ENCODE measurements around the gene TXK.

The TXK gene

GRCh38 chr4:48141048-48141447 lies 7.0 kb upstream of the TXK start:
- Histone ChIP-seq H3K27me3 (ENCODE audit: insufficient read depth, low read length, poor library complexity) (no peaks in the 10 kb centered on the region), H2BK120ac (ENCODE audit: low read depth, low read length) (no peak overlapping the region), H3K79me1 (ENCODE audit: low read length) (no peaks in the 10 kb centered on the region), H3K56ac (ENCODE audit: low read length) (no peak overlapping the region), H3K18ac (ENCODE audit: low read length) (no peak overlapping the region), H3K4ac (ENCODE audit: low read depth, low read length) (no peak overlapping the region), H2BK5ac (ENCODE audit: low read length) (no peak overlapping the region), H4K5ac (ENCODE audit: low read length) (no peak overlapping the region), H3K79me2 (ENCODE audit: control insufficient read depth, insufficient read depth, low read length) (no peaks in the 10 kb centered on the region), H3K36me3 (ENCODE audit: control insufficient read depth, insufficient read depth, low read length) (no peaks in the 10 kb centered on the region), H3K23ac (ENCODE audit: low read length) (no peak overlapping the region), H3K4me1 (ENCODE audit: control insufficient read depth, low read depth, low read length) (no peaks in the 10 kb centered on the region), H4K8ac (ENCODE audit: low read depth, low read length) (no peak overlapping the region), H2AK5ac (ENCODE audit: low read length) (no peak overlapping the region), H3K9ac (ENCODE audit: low read length) (no peak overlapping the region), H3K4me2 (ENCODE audit: low read length) (no peak overlapping the region), H2BK15ac (replicated peaks; ENCODE audit: low read depth) (no peak overlapping the region), H3K4me3 (ENCODE audit: low read length) (no peak overlapping the region), H3K27ac (ENCODE audit: low read depth, low read length) (no peak overlapping the region)
- WGBS (ENCODE audit: extremely low coverage, insufficient coverage, low lambda C conversion rate), result no CpG with 5 or more reads among the region's 2 CpGs
- peak; percentile 36 for DNase-seq

GRCh38 chr4:48139691-48140090 lies 5.6 kb upstream of the TXK start:
- WGBS (ENCODE audit: extremely low coverage, insufficient coverage, low lambda C conversion rate), result no CpG with 5 or more reads among the region's 3 CpGs
- H3K79me2 ChIP-seq (ENCODE audit: control insufficient read depth, insufficient read depth, low read length), result no peaks in the 10 kb centered on the region
- H3K36me3 ChIP-seq (ENCODE audit: control insufficient read depth, insufficient read depth, low read length), result no peaks in the 10 kb centered on the region
- H3K9ac ChIP-seq (ENCODE audit: low read length), result no peak overlapping the region
- H3K4ac ChIP-seq (ENCODE audit: low read depth, low read length), result no peak overlapping the region
- H3K18ac ChIP-seq (ENCODE audit: low read length), result no peak overlapping the region
- H3K79me1 ChIP-seq (ENCODE audit: low read length), result no peaks in the 10 kb centered on the region
- no peaks in the 10 kb centered on the region for H3K4me1 ChIP-seq (ENCODE audit: control insufficient read depth, low read depth, low read length)
- no peak overlapping the region for H3K56ac ChIP-seq (ENCODE audit: low read length)
- no peak overlapping the region for H4K5ac ChIP-seq (ENCODE audit: low read length)
- no peak overlapping the region for H4K8ac ChIP-seq (ENCODE audit: low read depth, low read length)
- no peak overlapping the region for H3K4me2 ChIP-seq (ENCODE audit: low read length)
- H2BK120ac ChIP-seq (ENCODE audit: low read depth, low read length), result no peak overlapping the region
- no peak overlapping the region for H3K4me3 ChIP-seq (ENCODE audit: low read length)
- H3K27me3 ChIP-seq (ENCODE audit: insufficient read depth, low read length, poor library complexity), result no peaks in the 10 kb centered on the region
- H3K27ac ChIP-seq (ENCODE audit: low read depth, low read length), result no peak overlapping the region
- H2BK15ac ChIP-seq (replicated peaks; ENCODE audit: low read depth), result no peak overlapping the region
- no peak for DNase-seq
- no peak overlapping the region for H2AK5ac ChIP-seq (ENCODE audit: low read length)
- no peak overlapping the region for H3K23ac ChIP-seq (ENCODE audit: low read length)
- H2BK5ac ChIP-seq (ENCODE audit: low read length), result no peak overlapping the region

- Histone ChIP-seq H4K5ac (ENCODE audit: low read length) (no peak overlapping the region), H3K18ac (ENCODE audit: low read length) (no peak overlapping the region), H3K27ac (ENCODE audit: low read depth, low read length) (no peak overlapping the region), H3K4me3 (ENCODE audit: low read length) (no peak overlapping the region), H3K56ac (ENCODE audit: low read length) (no peak overlapping the region), H3K4ac (ENCODE audit: low read depth, low read length) (no peak overlapping the region), H2BK120ac (ENCODE audit: low read depth, low read length) (no peak overlapping the region), H3K23ac (ENCODE audit: low read length) (no peak overlapping the region), H2BK15ac (replicated peaks; ENCODE audit: low read depth) (no peak overlapping the region), H3K36me3 (ENCODE audit: control insufficient read depth, insufficient read depth, low read length) (no peaks in the 10 kb centered on the region), H3K79me2 (ENCODE audit: control insufficient read depth, insufficient read depth, low read length) (no peaks in the 10 kb centered on the region), H3K4me1 (ENCODE audit: control insufficient read depth, low read depth, low read length) (no peaks in the 10 kb centered on the region), H2BK5ac (ENCODE audit: low read length) (no peak overlapping the region), H3K79me1 (ENCODE audit: low read length) (no peaks in the 10 kb centered on the region), H2AK5ac (ENCODE audit: low read length) (no peak overlapping the region), H3K9ac (ENCODE audit: low read length) (no peak overlapping the region), H4K8ac (ENCODE audit: low read depth, low read length) (no peak overlapping the region), H3K4me2 (ENCODE audit: low read length) (no peak overlapping the region), H3K27me3 (ENCODE audit: insufficient read depth, low read length, poor library complexity) (no peaks in the 10 kb centered on the region)
- WGBS (ENCODE audit: extremely low coverage, insufficient coverage, low lambda C conversion rate), result no CpG with 5 or more reads among the region's 3 CpGs
- DNase-seq, result no peak
These were observed 4.9 kb upstream of the TXK start for GRCh38 chr4:48138936-48139335.

GRCh38 chr4:48138511-48138910 lies 4.5 kb upstream of the TXK start:
- no peaks in the 10 kb centered on the region for H3K79me2 ChIP-seq (ENCODE audit: control insufficient read depth, insufficient read depth, low read length)
- no CpG with 5 or more reads among the region's 7 CpGs for WGBS (ENCODE audit: extremely low coverage, insufficient coverage, low lambda C conversion rate)
- no peak overlapping the region for H2BK120ac ChIP-seq (ENCODE audit: low read depth, low read length)
- no peak overlapping the region for H3K4ac ChIP-seq (ENCODE audit: low read depth, low read length)
- no peak overlapping the region for H3K23ac ChIP-seq (ENCODE audit: low read length)
- H3K36me3 ChIP-seq (ENCODE audit: control insufficient read depth, insufficient read depth, low read length), result no peaks in the 10 kb centered on the region
- no peaks in the 10 kb centered on the region for H3K79me1 ChIP-seq (ENCODE audit: low read length)
- no peak overlapping the region for H3K56ac ChIP-seq (ENCODE audit: low read length)
- H3K4me3 ChIP-seq (ENCODE audit: low read length), result no peak overlapping the region
- no peak overlapping the region for H2BK5ac ChIP-seq (ENCODE audit: low read length)
- H4K5ac ChIP-seq (ENCODE audit: low read length), result no peak overlapping the region
- no peaks in the 10 kb centered on the region for H3K27me3 ChIP-seq (ENCODE audit: insufficient read depth, low read length, poor library complexity)
- no peak overlapping the region for H3K4me2 ChIP-seq (ENCODE audit: low read length)
- H3K27ac ChIP-seq (ENCODE audit: low read depth, low read length), result no peak overlapping the region
- H2BK15ac ChIP-seq (replicated peaks; ENCODE audit: low read depth), result no peak overlapping the region
- no peaks in the 10 kb centered on the region for H3K4me1 ChIP-seq (ENCODE audit: control insufficient read depth, low read depth, low read length)
- H3K9ac ChIP-seq (ENCODE audit: low read length), result no peak overlapping the region
- H3K18ac ChIP-seq (ENCODE audit: low read length), result no peak overlapping the region
- DNase-seq, result no peak
- H4K8ac ChIP-seq (ENCODE audit: low read depth, low read length), result no peak overlapping the region
- no peak overlapping the region for H2AK5ac ChIP-seq (ENCODE audit: low read length)

GRCh38 chr4:48137846-48138245 lies 3.8 kb upstream of the TXK start:
- no peak overlapping the region for H2BK15ac ChIP-seq (replicated peaks; ENCODE audit: low read depth)
- no peak overlapping the region for H3K9ac ChIP-seq (ENCODE audit: low read length)
- no peak overlapping the region for H2BK120ac ChIP-seq (ENCODE audit: low read depth, low read length)
- H3K4me2 ChIP-seq (ENCODE audit: low read length), result no peak overlapping the region
- no peak overlapping the region for H2BK5ac ChIP-seq (ENCODE audit: low read length)
- H3K56ac ChIP-seq (ENCODE audit: low read length), result no peak overlapping the region
- no peak for DNase-seq
- H3K79me2 ChIP-seq (ENCODE audit: control insufficient read depth, insufficient read depth, low read length), result no peaks in the 10 kb centered on the region
- no peak overlapping the region for H3K18ac ChIP-seq (ENCODE audit: low read length)
- no peaks in the 10 kb centered on the region for H3K36me3 ChIP-seq (ENCODE audit: control insufficient read depth, insufficient read depth, low read length)
- no peak overlapping the region for H3K27ac ChIP-seq (ENCODE audit: low read depth, low read length)
- no peak overlapping the region for H4K5ac ChIP-seq (ENCODE audit: low read length)
- no peaks in the 10 kb centered on the region for H3K79me1 ChIP-seq (ENCODE audit: low read length)
- no peak overlapping the region for H3K4me3 ChIP-seq (ENCODE audit: low read length)
- no peaks in the 10 kb centered on the region for H3K4me1 ChIP-seq (ENCODE audit: control insufficient read depth, low read depth, low read length)
- no peak overlapping the region for H2AK5ac ChIP-seq (ENCODE audit: low read length)
- H3K4ac ChIP-seq (ENCODE audit: low read depth, low read length), result no peak overlapping the region
- H3K23ac ChIP-seq (ENCODE audit: low read length), result no peak overlapping the region
- H3K27me3 ChIP-seq (ENCODE audit: insufficient read depth, low read length, poor library complexity), result no peaks in the 10 kb centered on the region
- H4K8ac ChIP-seq (ENCODE audit: low read depth, low read length), result no peak overlapping the region

GRCh38 chr4:48133669-48134068 lies 381 bp downstream of the TXK start:
- no peak overlapping the region for H3K4me3 ChIP-seq (ENCODE audit: low read length)
- no peak overlapping the region for H3K56ac ChIP-seq (ENCODE audit: low read length)
- no peak overlapping the region for H2BK120ac ChIP-seq (ENCODE audit: low read depth, low read length)
- no peaks in the 10 kb centered on the region for H3K4me1 ChIP-seq (ENCODE audit: control insufficient read depth, low read depth, low read length)
- H2BK15ac ChIP-seq (replicated peaks; ENCODE audit: low read depth), result no peak overlapping the region
- no peaks in the 10 kb centered on the region for H3K79me2 ChIP-seq (ENCODE audit: control insufficient read depth, insufficient read depth, low read length)
- DNase-seq, result no peak
- no peak overlapping the region for H3K4me2 ChIP-seq (ENCODE audit: low read length)
- no peaks in the 10 kb centered on the region for H3K79me1 ChIP-seq (ENCODE audit: low read length)
- no peak overlapping the region for H3K23ac ChIP-seq (ENCODE audit: low read length)
- H2BK5ac ChIP-seq (ENCODE audit: low read length), result no peak overlapping the region
- H2AK5ac ChIP-seq (ENCODE audit: low read length), result no peak overlapping the region
- H4K5ac ChIP-seq (ENCODE audit: low read length), result no peak overlapping the region
- no peak overlapping the region for H3K9ac ChIP-seq (ENCODE audit: low read length)
- H3K18ac ChIP-seq (ENCODE audit: low read length), result no peak overlapping the region
- no peak overlapping the region for H3K27ac ChIP-seq (ENCODE audit: low read depth, low read length)
- no peak overlapping the region for H4K8ac ChIP-seq (ENCODE audit: low read depth, low read length)
- H3K27me3 ChIP-seq (ENCODE audit: insufficient read depth, low read length, poor library complexity), result no peaks in the 10 kb centered on the region
- no peaks in the 10 kb centered on the region for H3K36me3 ChIP-seq (ENCODE audit: control insufficient read depth, insufficient read depth, low read length)
- H3K4ac ChIP-seq (ENCODE audit: low read depth, low read length), result no peak overlapping the region

Data from mesendoderm (in vitro differentiated cells).